ENCODE data around the gene ZSWIM1. TPM values are rescaled to one million over a fixed set of nuclear protein-coding genes. Genes with fewer than 3 reads are reported as not detected.

ZSWIM1 gene
- total and polyA plus RNA-seq, 11 donors = 3.9 to 16.3 (median 10.4) TPM

DNA sequence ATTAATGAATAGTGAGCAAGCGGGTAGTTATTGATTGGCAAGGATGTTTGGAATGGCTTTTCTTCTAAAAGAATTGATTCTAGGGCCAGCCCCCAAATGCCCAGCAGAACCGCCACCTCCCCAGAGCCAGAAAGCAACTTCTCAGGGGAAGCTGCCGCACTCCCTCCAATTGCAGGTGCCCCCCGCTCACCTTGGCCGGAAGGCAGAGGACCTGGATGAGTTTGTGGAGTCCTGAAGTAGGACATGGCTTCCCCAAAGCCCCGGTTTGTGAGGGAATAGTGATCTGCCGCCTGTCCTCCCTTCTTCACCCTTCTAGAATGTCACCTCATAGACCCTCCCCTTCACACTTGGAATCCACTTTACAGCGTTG lies 6.3 kb downstream of the ZSWIM1 start, which contains the start of gene SPATA25:
TSS of gene SPATA25 (minus strand) at position 277 of the 370 bp plus-strand sequence. CDS start at position 245, 32 bp downstream.
- TF ChIP-seq POLR2A (IDR thresholded peaks at IDR 0.05) = no peak
- TF ChIP-seq, protein P1, sequence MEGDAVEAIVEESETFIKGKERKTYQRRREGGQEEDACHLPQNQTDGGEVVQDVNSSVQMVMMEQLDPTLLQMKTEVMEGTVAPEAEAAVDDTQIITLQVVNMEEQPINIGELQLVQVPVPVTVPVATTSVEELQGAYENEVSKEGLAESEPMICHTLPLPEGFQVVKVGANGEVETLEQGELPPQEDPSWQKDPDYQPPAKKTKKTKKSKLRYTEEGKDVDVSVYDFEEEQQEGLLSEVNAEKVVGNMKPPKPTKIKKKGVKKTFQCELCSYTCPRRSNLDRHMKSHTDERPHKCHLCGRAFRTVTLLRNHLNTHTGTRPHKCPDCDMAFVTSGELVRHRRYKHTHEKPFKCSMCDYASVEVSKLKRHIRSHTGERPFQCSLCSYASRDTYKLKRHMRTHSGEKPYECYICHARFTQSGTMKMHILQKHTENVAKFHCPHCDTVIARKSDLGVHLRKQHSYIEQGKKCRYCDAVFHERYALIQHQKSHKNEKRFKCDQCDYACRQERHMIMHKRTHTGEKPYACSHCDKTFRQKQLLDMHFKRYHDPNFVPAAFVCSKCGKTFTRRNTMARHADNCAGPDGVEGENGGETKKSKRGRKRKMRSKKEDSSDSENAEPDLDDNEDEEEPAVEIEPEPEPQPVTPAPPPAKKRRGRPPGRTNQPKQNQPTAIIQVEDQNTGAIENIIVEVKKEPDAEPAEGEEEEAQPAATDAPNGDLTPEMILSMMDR (IDR thresholded peaks at IDR 0.05) = no peak
- H3K4me1 ChIP-seq = peaks cover 3 to 40% (median 25%) of the 10 kb centered on the region in 12 donors
- no peak for ATAC-seq
- no peaks in the 10 kb centered on the region for H3K9me3 ChIP-seq
- intact Hi-C loops (cut with DNase I) = loop anchor here in 1 of 10 donors (5.0 kb wide), 1 partner anchor 50 kb away; no protein-coding TSS in a partner anchor
- WGBS, 4 donors = 88 to 94% (median 93%) methylated on average over 8 of the region's 8 CpGs
- H3K27me3 ChIP-seq = no peaks in the 10 kb centered on the region
- no peak for DNase-seq
- H3K36me3 ChIP-seq = peaks cover 0 to 59% (median 39%) of the 10 kb centered on the region in 9 donors
- no peak within 1 kb of the TSS for H3K4me3 ChIP-seq
- H3K27ac ChIP-seq = no peak within 1 kb of the TSS

DNA sequence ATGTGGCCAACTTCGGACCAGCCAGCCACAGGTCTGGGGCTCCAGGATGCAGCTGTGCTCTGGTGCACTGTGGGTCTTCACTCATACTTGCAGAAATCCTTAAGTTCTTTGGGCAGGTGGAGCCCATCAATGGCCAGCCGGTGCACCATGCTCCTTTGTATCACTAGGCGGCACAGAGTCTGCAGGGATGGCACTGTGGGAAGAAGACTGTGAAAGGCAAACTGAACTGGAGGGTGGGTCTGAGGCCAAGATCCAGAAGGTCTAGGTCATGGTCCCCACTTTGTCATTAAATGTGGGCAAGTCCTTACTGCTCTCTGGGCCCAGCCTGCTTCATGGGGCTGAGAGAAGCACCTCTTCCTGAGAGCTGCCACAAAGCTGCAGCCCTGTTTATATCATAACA lies 7.7 kb downstream of the ZSWIM1 start:
- DNase-seq (no peak), ATAC-seq (no peak)
- Histone ChIP-seq H3K27ac (no peak overlapping the region), H3K4me1 (peaks cover 3 to 47% (median 27%) of the 10 kb centered on the region in 12 donors), H3K9me3 (no peaks in the 10 kb centered on the region), H3K36me3 (peaks cover 0 to 59% (median 38%) of the 10 kb centered on the region in 9 donors), H3K27me3 (no peaks in the 10 kb centered on the region), H3K4me3 (no peak overlapping the region)
- WGBS, 4 donors = 72 to 82% (median 81%) methylated on average over 3 of the region's 3 CpGs
- TF ChIP-seq, protein P1 (IDR thresholded peaks at IDR 0.05) = no peak
- TF ChIP-seq POLR2A (IDR thresholded peaks at IDR 0.05) = no peak
- intact Hi-C loops (cut with DNase I) = loop anchor here in 1 of 10 donors (5.0 kb wide), 1 partner anchor 49 kb away; no protein-coding TSS in a partner anchor

DNA sequence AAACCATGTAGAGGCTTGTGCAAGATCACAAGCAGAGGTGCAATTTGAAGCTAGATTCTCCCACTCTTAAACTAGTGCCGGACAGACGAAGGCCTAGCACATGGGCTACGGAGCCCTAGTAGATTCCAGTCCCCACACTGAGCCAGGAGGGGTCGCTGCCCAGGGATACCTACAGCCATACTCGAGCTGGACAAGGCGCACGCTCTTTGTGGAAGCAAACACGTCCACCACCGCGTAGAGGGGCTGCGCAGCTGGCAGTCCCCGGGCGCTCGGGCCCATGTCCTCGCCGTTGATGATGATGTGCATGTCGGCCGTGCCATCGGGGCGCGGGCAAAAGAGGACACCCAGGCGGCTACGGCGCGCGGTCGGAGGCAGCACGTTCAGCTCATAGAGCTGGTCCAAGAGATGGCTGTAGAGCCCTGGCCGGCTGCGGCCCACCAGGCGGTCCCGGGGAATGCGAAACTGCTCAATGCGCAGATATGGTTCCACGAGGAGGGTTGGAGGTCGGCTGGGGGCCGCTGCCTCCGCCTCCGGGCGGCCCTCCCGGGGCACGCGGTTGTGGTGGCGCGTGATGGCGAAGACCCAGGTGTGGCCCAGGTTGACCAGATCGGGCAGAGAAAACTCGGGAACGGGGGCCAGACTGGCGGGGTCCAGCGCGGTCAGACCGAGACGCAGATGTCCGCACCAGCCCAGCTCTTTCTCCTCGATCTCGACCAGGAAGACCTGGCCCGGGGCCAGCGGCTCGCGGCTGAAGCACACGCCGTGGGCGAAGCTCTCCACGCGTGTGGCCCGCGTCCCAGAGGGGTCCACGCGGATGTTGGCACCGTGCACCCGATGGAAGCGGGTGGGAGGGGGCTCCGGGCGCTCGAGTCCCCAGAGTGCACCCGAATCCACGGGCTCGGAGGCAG lies 9.3 kb downstream of the ZSWIM1 start:
- ATAC-seq = peak; percentile 62 to 83 (median 77)
- no peaks in the 10 kb centered on the region for H3K9me3 ChIP-seq
- H3K4me1 ChIP-seq = peaks cover 3 to 37% (median 23%) of the 10 kb centered on the region in 12 donors
- DNase-seq = peak; percentile 85 to 92 (median 87)
- no peaks in the 10 kb centered on the region for H3K27me3 ChIP-seq
- TF ChIP-seq, protein P1 (IDR thresholded peaks at IDR 0.05) = peak; percentile 51 to 86 (median 68)
- no peak for TF ChIP-seq POLR2A (IDR thresholded peaks at IDR 0.05)
- H3K27ac ChIP-seq = peak overlapping the region; percentile 74 to 97 (median 90)
- intact Hi-C loops (cut with DNase I) = loop anchor here in 9 of 10 donors (1.0 to 10.0 kb wide), 10 partner anchors 42 to 82 kb away; partner anchors contain the start of genes PCIF1 (in 5 of the 9) and ZNF335 (in 1 of the 9)
- H3K4me3 ChIP-seq = peak overlapping the region; percentile 53 to 98 (median 80)
- peaks cover 0 to 62% (median 49%) of the 10 kb centered on the region in 9 donors for H3K36me3 ChIP-seq
- WGBS, 4 donors = 0 to 1% (median 1%) methylated on average over 27 to 79 of the region's 79 CpGs

Data from heart left ventricle (tissue), 16 donors.